GM23338 (cell line): Measurements from ENCODE around the gene INPPL1. TPM values are rescaled to one million over a fixed set of nuclear protein-coding genes. Genes with fewer than 3 reads are reported as not detected.

Experiments
- ATAC-seq: fragments of 200-7000 bp; cut with Tn5 transposase; 3 replicates; pipeline ENCODE4 v1.9.1; 2020
- DNase-seq: peaks from one replicate; pipeline ENCODE4 v3.0.0-alpha.2; 2015; ENCODE audit warnings: low spot score
- H2AFZ ChIP-seq: fragments of 200-600 bp; sonication (generic); 2 replicates; pipeline ENCODE4 v1.8.0; 2016; ENCODE audit warnings: antibody characterized with exemption, mild to moderate bottlenecking, moderate library complexity
- H3F3A ChIP-seq: fragments of 200-600 bp; sonication (generic); replicated peaks from 2 replicates; pipeline ENCODE4 v1.8.0; 2017; ENCODE audit warnings: antibody characterized with exemption, mixed run types, low read depth
- H3K27ac ChIP-seq: fragments of 200-600 bp; sonication (generic); 2 replicates; pipeline ENCODE4 v1.6.1; 2016; ENCODE audit warnings: low read depth
- H3K27me3 ChIP-seq: fragments of 200-600 bp; sonication (generic); 2 replicates; pipeline ENCODE4 v1.8.0; 2016; ENCODE audit warnings: mild to moderate bottlenecking, mixed run types, moderate library complexity; ENCODE audit not compliant: insufficient read depth
- H3K36me3 ChIP-seq: fragments of 200-600 bp; sonication (generic); 2 replicates; pipeline ENCODE4 v1.8.0; 2016; ENCODE audit warnings: mild to moderate bottlenecking; ENCODE audit not compliant: insufficient read depth
- H3K4me1 ChIP-seq: fragments of 200-600 bp; sonication (generic); 2 replicates; pipeline ENCODE4 v1.8.0; 2016; ENCODE audit warnings: mild to moderate bottlenecking, moderate library complexity; ENCODE audit not compliant: insufficient read depth
- H3K4me2 ChIP-seq: fragments of 200-600 bp; sonication (generic); 2 replicates; pipeline ENCODE4 v1.7.1; 2017; ENCODE audit warnings: mixed run types
- H3K4me3 ChIP-seq: fragments of 200-600 bp; sonication (generic); 2 replicates; pipeline ENCODE4 v1.6.1; 2016; ENCODE audit warnings: mixed run types
- H3K79me2 ChIP-seq: fragments of 200-600 bp; sonication (generic); replicated peaks from 2 replicates; pipeline ENCODE4 v1.8.0; 2017; ENCODE audit warnings: mild to moderate bottlenecking; ENCODE audit not compliant: insufficient read depth
- H3K9me2 ChIP-seq: fragments of 200-600 bp; sonication (generic); 2 replicates; pipeline ENCODE4 v1.8.0; 2017; ENCODE audit not compliant: insufficient read depth
- H4K20me1 ChIP-seq: fragments of 200-600 bp; sonication (generic); replicated peaks from 2 replicates; pipeline ENCODE4 v1.8.0; 2017; ENCODE audit warnings: mild to moderate bottlenecking; ENCODE audit not compliant: insufficient read depth
- H3K27ac Mint-ChIP-seq: 2 replicates; pipeline ENCODE4 v1.8.0; 2020; ENCODE audit warnings: inconsistent platforms, mild to moderate bottlenecking, moderate library complexity, mixed read lengths
- H3K27me3 Mint-ChIP-seq: 3 replicates; pipeline ENCODE4 v1.8.0; 2022; ENCODE audit warnings: low read depth, mild to moderate bottlenecking, moderate library complexity, mixed read lengths, inconsistent platforms; ENCODE audit not compliant: insufficient read depth, poor library complexity
- H3K36me3 Mint-ChIP-seq: 3 replicates; pipeline ENCODE4 v1.8.0; 2021; ENCODE audit warnings: low read depth, mild to moderate bottlenecking, inconsistent platforms, moderate library complexity, mixed read lengths
- H3K4me1 Mint-ChIP-seq: 3 replicates; pipeline ENCODE4 v1.8.0; 2020; ENCODE audit warnings: mild to moderate bottlenecking, inconsistent platforms, mixed read lengths
- H3K4me3 Mint-ChIP-seq: 3 replicates; pipeline ENCODE4 v1.8.0; 2021; ENCODE audit warnings: moderate library complexity, mild to moderate bottlenecking, inconsistent platforms, mixed read lengths
- H3K9me3 Mint-ChIP-seq: 3 replicates; pipeline ENCODE4 v1.8.0; 2020; ENCODE audit warnings: moderate library complexity, mild to moderate bottlenecking, inconsistent platforms, mixed read lengths
- CREB1 ChIP-seq: fragments of 250-450 bp; sonication (Bioruptor Pico); IDR thresholded peaks from 2 replicates; pipeline ENCODE4 v1.5.0; 2020; ENCODE audit warnings: low read depth, mild to moderate bottlenecking, moderate library complexity
- EZH2 ChIP-seq: fragments of 200-600 bp; sonication (generic); IDR thresholded peaks from one replicate; pipeline ENCODE4 v1.8.0; 2017; ENCODE audit warnings: antibody characterized with exemption, mild to moderate bottlenecking, low read depth; ENCODE audit not compliant: unreplicated experiment
- EZH2phosphoT487 ChIP-seq: fragments of 200-600 bp; sonication (generic); IDR thresholded peaks from one replicate; pipeline ENCODE4 v1.8.1; 2018; ENCODE audit warnings: antibody characterized with exemption; ENCODE audit not compliant: unreplicated experiment
- POLR2AphosphoS5 ChIP-seq: IDR thresholded peaks from 2 replicates; pipeline ENCODE4 v1.6.1; 2016; ENCODE audit warnings: antibody characterized with exemption, low read depth
- ZNF331 ChIP-seq: fragments of 250-450 bp; sonication (Bioruptor Pico); IDR thresholded peaks from 2 replicates; pipeline ENCODE4 v1.5.0; 2020; ENCODE audit warnings: low read depth, mild to moderate bottlenecking, moderate library complexity
- polyA plus RNA-seq: library from polyadenylated mRNA; unstranded; fragments of >200 nt; fragmentation: Nextera tagmentation; extraction: Ambion mirVana; gene quantifications from 2 replicates; pipeline ENCODE4 v1.2.1, GENCODE V29; 2016
- total RNA-seq: library from RNA; depleted of rRNA; stranded (reverse); fragments of >200 nt; shearing (Covaris generic); gene quantifications from 2 replicates; pipeline ENCODE4 v1.2.3, GENCODE V29; 2014
- TF ChIP-seq, protein P1 (sequence below): IDR thresholded peaks from one replicate; pipeline ENCODE4 v1.6.1; 2018; ENCODE audit warnings: antibody characterized with exemption; ENCODE audit not compliant: unreplicated experiment
- TF ChIP-seq, protein P2 (sequence below): IDR thresholded peaks from 2 replicates; pipeline ENCODE4 v1.6.1; 2016; ENCODE audit warnings: antibody characterized with exemption

Gene INPPL1
- total and polyA plus RNA-seq, 2 experiments from 2014 or later: 21.5 to 54.7 TPM

DNA sequence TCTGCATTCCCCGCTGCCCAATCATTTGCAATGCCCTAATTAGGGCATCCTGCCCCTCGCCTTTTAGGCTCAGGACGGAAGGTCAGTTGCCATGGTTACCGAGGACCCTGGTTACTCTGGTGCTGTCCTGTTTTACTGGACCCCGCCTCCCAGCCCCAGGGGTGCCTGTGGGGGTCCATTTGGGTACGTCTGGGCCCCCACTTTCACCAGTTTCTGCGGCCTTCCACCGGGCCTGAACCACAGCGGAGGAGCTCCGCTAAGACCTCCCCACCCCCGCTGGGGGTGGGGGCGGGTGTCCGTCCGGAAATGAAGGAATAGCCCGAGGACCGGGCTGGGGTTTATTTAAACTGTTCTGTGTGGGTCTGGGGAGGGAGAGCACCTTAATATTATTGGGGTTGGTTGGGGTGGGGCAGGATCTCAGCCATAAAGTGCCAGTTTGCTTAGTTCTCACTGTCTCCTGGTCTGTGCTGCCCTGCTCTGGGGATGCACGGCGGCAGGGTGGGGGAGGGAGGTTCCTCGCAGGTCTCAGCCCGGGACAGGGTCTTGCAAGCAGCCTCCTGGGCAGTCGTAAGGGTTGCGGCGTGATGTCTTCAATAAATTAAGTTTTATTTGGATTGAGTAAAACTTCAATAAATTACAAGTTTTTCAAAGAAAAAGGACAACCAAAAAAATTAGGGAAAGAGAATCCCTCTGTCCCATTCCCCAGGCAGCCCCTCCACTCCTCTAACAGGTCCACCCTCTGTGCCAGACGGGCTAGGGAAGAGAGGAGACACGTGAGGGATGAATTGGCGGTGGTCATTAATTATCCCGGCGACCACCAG lies 14.1 kb downstream of the INPPL1 start:
- peaks cover 33% of the 10 kb centered on the region for H3K36me3 Mint-ChIP-seq
- peaks cover 10% of the 10 kb centered on the region for H4K20me1 ChIP-seq
- H3K9me2 ChIP-seq: no peaks in the 10 kb centered on the region
- H3K27ac ChIP-seq: no peak overlapping the region
- peak overlapping the region; percentile 94 for H3K4me2 ChIP-seq
- DNase-seq: peak; percentile 32
- no peak overlapping the region for H2AFZ ChIP-seq
- H3K4me1 ChIP-seq: peaks cover 26% of the 10 kb centered on the region
- TF ChIP-seq, protein P1, sequence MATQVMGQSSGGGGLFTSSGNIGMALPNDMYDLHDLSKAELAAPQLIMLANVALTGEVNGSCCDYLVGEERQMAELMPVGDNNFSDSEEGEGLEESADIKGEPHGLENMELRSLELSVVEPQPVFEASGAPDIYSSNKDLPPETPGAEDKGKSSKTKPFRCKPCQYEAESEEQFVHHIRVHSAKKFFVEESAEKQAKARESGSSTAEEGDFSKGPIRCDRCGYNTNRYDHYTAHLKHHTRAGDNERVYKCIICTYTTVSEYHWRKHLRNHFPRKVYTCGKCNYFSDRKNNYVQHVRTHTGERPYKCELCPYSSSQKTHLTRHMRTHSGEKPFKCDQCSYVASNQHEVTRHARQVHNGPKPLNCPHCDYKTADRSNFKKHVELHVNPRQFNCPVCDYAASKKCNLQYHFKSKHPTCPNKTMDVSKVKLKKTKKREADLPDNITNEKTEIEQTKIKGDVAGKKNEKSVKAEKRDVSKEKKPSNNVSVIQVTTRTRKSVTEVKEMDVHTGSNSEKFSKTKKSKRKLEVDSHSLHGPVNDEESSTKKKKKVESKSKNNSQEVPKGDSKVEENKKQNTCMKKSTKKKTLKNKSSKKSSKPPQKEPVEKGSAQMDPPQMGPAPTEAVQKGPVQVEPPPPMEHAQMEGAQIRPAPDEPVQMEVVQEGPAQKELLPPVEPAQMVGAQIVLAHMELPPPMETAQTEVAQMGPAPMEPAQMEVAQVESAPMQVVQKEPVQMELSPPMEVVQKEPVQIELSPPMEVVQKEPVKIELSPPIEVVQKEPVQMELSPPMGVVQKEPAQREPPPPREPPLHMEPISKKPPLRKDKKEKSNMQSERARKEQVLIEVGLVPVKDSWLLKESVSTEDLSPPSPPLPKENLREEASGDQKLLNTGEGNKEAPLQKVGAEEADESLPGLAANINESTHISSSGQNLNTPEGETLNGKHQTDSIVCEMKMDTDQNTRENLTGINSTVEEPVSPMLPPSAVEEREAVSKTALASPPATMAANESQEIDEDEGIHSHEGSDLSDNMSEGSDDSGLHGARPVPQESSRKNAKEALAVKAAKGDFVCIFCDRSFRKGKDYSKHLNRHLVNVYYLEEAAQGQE: no peak
- TF ChIP-seq CREB1: no peak
- TF ChIP-seq, protein P2, sequence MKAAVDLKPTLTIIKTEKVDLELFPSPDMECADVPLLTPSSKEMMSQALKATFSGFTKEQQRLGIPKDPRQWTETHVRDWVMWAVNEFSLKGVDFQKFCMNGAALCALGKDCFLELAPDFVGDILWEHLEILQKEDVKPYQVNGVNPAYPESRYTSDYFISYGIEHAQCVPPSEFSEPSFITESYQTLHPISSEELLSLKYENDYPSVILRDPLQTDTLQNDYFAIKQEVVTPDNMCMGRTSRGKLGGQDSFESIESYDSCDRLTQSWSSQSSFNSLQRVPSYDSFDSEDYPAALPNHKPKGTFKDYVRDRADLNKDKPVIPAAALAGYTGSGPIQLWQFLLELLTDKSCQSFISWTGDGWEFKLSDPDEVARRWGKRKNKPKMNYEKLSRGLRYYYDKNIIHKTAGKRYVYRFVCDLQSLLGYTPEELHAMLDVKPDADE: no peak
- no peak for TF ChIP-seq ZNF331 (CRISPR knock-in tag)
- peaks cover 38% of the 10 kb centered on the region for H3K4me1 Mint-ChIP-seq
- no peaks in the 10 kb centered on the region for H3K36me3 ChIP-seq
- H3K27me3 Mint-ChIP-seq: peaks cover 55% of the 10 kb centered on the region
- ATAC-seq: peak; percentile 11
- peaks cover 4% of the 10 kb centered on the region; the same call in 2 of the 3 replicates for H3K9me3 Mint-ChIP-seq
- H3F3A ChIP-seq: 0 out of 2 replicates have a peak, but pooled peaks cover 3% of the 10 kb centered on the region
- H3K27me3 ChIP-seq: peaks cover 55% of the 10 kb centered on the region
- no peak overlapping the region for H3K27ac Mint-ChIP-seq
- no peaks in the 10 kb centered on the region for H3K79me2 ChIP-seq
- H3K4me3 ChIP-seq: peak overlapping the region; percentile 60
- peak overlapping the region; percentile 77 for H3K4me3 Mint-ChIP-seq

DNA sequence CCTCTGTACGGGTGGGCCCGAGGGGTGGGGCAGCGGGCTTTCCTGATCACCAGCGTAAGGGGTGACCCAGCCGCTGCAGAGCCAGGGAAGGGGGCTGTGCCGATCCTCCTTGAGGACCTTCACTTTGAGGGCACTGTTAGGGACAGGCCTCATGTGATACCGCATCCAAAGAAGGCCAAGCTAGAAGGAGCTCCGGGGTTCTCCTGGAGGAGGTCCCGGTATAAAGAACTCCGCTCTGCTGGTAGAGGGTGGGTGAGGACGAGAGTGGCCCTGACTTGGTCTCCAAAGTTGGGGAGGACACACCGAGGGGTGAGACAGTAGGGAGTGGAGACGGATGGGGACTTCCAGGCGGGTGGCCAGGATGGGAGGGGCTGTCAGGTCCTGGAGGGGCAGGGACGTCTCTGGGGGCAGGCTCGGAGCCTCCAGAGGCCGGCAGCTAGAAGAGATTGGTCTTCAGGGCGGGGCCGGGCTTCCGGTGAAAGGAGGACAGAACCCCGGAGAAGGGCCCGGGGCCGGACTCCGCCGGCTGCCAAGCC lies 14.8 kb downstream of the INPPL1 start:
- no peak overlapping the region for H2AFZ ChIP-seq
- DNase-seq (peak; percentile 78), ATAC-seq (peak; percentile 2)
- peak overlapping the region; percentile 94 for H3K4me2 ChIP-seq
- H3K4me3 ChIP-seq: peak overlapping the region; percentile 60
- peaks cover 4% of the 10 kb centered on the region; the same call in 2 of the 3 replicates for H3K9me3 Mint-ChIP-seq
- H3K79me2 ChIP-seq: no peaks in the 10 kb centered on the region
- no peaks in the 10 kb centered on the region for H3K9me2 ChIP-seq
- H3K4me1 ChIP-seq: peaks cover 26% of the 10 kb centered on the region
- H3K36me3 Mint-ChIP-seq: peaks cover 26% of the 10 kb centered on the region
- peaks cover 38% of the 10 kb centered on the region for H3K4me1 Mint-ChIP-seq
- peaks cover 61% of the 10 kb centered on the region for H3K27me3 ChIP-seq
- peaks cover 54% of the 10 kb centered on the region for H3K27me3 Mint-ChIP-seq
- peaks cover 10% of the 10 kb centered on the region for H4K20me1 ChIP-seq
- H3K27ac Mint-ChIP-seq: no peak overlapping the region
- H3K27ac ChIP-seq: no peak overlapping the region
- TF ChIP-seq ZNF331 (CRISPR knock-in tag) (no peak), POLR2AphosphoS5 (peak; percentile 56; the same call in 1 of the 2 replicates), EZH2phosphoT487 (peak; percentile 44), EZH2 (peak; percentile 71)
- H3K36me3 ChIP-seq: no peaks in the 10 kb centered on the region
- H3K4me3 Mint-ChIP-seq: peak overlapping the region; percentile 77
- H3F3A ChIP-seq: 0 out of 2 replicates have a peak, but pooled peaks cover 4% of the 10 kb centered on the region
